ENCODE measurements around the gene BATF2.

- no peak for TF ChIP-seq TARDBP (IDR thresholded peaks at IDR 0.05)
- no peak for TF ChIP-seq LEF1 (IDR thresholded peaks at IDR 0.05; ENCODE audit: borderline replicate concordance)
- TF ChIP-seq FOXM1 (IDR thresholded peaks at IDR 0.05; ENCODE audit: borderline replicate concordance), result no peak
- TF ChIP-seq L3MBTL2 (conservative IDR thresholded peaks at IDR 0.05), result no peak
- no peak for TF ChIP-seq BHLHE40 (IDR thresholded peaks at IDR 0.05; ENCODE audit: borderline replicate concordance)
- no peak for TF ChIP-seq ARNT (IDR thresholded peaks at IDR 0.05)
- TF ChIP-seq ZNF384 (IDR thresholded peaks at IDR 0.05), result no peak
These were observed 5.9 kb upstream of the BATF2 start for GRCh38 chr11:65002706-65003105.

Data from HEK293T (cell line).